NCI-H1105 (cell line): Measurements from ENCODE around the gene DYNC1I1.

Experiments
- DNase-seq: peaks from one replicate; lab custom pipeline; 2025; lab: John Stamatoyannopoulos, UW

Gene DYNC1I1

DNA sequence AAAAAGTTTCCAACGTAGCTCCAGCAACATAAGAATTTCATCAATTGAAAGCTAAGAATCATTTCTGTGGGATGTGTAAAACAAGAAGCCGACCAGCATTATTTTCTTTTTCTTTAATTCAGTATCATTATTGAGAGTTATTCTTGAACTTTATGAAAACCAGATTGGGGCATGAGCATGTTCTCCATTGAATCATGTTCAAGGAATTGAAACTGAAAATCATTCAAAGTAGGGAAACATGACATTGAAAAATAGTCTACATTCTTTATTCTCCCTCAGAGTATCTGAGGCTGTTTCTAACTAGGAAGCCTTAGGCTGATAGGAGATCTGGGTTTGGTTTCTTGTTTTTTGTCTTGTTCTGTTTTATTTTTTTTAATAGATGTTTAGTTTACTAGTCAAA, 253.7 kb downstream of the DYNC1I1 start:
- no peak for DNase-seq

DNA sequence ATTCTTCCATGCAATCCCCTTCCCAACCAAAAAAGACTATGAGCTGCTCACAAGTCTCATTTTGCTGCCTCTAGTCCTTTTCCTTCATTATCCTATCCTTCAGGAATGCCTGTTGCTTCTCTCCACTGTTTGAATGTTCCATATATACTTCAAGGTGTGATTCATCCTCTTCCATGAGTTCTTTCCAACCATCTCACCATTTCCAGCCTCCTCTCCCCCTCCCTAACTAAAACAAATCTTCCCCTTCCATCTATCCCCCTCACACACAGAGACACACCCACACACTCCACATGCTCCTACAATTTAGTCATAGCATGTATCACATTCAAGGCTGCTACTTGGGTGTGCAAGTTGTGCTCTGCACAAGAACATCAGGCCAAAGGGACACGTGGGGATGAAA, 254.3 kb downstream of the DYNC1I1 start:
- DNase-seq, result no peak

DNA sequence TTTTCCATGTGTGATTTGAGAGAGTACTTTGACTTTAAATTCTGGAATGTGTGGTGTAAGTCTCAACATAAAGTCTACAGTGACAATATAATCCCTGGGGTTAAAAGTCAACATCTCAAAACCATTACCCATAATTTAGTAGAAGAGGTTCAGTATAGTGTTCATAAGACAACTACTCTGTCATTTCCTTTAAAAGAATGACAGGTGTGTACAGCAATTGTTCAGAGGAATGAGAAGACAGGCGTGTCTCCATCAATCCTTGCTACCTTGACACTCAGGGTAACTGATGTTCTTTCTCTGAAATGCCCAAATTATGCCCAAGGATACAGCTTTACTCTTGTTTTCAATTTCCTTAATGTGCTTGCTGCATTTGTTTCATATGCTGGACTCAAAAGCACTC, 256.4 kb downstream of the DYNC1I1 start:
- no peak for DNase-seq

DNA sequence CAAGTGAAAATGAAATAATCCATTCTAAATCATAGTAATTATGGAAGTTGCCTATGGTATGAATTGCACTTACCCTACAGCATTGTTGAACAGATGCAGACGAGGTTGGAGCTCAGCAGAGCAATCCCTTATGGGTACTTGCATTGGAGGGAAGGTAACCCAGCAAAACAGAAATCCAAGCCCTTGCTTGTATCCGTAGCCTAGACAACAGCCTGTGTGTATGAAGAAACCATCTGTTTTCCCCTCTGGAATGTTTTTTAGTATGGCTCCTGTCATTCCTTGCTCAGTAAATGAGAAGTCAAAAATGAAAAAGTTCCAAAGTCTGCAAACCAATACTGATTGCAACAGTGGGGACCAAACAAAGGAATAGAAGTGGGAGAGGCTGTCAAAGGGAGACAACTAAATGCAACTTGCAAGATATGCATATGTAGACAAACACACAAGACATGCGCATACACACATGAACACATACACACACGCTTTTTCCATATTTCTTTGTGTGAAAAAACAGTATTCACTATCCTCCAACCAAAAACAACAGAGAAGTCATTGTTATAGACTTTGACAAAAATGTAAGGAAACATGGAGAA, 260.8 kb downstream of the DYNC1I1 start:
- DNase-seq, result no peak

DNA sequence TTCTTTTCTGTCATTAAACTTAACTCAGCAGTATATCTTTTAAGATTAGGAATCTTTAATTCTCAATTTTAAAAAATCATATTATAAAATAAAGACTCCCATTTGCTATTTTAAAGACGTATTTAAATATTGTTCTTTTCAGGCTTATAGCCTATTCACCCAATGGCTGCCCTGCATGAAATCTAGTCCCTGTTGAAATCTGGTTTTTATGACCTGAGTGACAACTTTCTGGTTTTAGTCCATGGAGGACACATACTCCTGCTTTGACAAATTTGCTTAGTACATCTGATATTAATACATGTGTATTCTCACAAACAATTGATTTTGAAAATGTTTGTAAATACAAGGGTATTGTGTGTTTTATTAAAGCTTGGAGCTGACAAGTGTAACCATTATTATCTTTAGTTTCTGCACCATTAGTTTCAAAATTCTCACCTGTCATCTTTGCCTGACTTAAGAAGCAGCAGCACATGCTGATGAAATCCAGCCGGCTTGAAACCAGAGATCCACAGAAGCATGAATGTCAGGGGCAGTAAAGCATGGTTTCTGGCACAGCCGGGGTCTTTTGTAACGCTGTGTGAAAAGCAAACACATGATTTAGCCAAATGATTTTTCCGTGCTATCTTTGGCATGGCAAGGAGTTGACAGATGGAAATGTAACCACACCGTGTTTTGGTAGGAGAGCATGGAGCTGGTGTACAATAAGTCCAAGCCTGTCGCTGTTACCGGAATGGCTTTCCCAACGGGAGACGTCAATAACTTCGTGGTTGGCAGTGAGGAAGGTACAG, 262.8 kb downstream of the DYNC1I1 start:
- DNase-seq, result peak; percentile 54

DNA sequence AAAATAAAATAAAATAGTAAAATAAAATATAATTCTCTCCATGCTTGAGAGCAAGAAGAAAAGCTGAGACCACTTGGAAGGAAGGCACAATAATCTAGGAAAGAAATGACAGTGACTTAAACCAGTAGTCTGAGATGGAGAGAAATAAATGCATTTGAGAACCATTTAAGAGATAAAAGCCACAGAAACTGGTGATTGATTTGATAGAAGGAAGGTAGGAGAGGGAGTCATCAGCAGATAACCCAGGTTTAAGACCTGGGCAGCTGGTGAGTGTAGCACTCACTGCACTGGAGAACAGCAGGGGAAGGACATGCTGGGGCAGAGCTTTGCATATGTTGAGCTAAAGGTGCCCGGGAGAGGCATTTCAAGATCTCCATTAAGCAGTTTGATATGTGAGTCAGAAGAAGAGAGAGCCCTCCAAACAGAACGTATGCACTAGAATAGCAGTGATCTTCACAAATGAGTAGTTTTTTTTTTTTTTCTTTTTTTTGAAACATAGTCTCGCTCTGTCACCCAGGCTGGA, 268.0 kb downstream of the DYNC1I1 start:
- no peak for DNase-seq

DNA sequence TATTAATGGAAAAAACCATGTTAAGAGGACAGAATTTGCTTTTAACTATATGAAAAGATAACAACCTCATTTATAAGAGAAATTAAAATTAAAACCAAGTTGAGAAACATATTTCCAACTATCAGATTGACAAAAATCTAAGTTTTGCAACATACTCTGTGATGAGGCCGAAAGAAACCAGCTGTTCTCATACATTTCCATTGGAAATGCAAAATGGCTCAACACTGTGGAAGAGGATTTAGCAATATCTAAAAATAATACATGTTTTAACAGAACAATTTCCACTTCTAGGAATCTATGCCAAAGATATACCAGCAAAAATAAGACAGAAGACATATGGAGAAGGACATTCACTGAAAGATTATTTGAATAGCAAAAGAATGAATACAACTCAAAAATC, 268.8 kb downstream of the DYNC1I1 start:
- DNase-seq, result no peak

DNA sequence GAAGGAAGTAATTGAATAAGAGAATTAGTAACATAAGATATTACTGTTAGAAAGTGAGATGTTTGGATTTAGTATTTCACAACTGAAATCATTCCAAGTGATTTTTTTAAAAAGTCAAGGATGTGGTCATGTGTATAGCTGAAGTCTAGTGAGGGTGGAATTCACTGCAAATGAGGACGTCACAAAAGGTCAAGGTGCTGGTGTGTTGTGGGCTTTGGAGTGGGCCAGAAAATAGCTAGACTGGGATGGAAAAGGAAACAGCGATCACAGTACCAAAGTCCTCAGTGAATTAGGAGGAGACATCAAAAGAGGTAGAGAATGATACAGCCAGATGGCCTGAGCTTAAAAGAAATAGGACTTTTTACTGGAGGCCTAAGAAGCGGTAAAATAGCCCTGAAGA, 272.8 kb downstream of the DYNC1I1 start:
- no peak for DNase-seq

DNA sequence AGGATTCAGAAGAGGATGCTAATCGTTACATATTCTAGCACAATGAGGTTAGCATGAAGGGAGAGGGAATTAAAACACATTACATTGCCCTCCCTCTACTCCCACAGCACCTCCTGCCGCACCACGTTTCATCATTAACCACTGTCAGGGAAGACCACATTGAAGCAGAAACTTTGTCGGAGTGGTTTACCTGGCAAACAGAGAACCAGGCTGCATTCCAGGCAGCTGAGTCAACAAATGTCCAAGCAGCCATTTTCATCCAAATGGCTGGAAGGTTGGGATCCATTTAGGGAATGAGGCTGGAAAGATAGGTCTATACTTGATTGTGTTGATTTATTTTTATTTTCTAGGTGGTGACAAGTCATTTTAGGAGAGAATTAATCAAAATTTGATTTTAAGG, 273.6 kb downstream of the DYNC1I1 start:
- peak; percentile 55 for DNase-seq

DNA sequence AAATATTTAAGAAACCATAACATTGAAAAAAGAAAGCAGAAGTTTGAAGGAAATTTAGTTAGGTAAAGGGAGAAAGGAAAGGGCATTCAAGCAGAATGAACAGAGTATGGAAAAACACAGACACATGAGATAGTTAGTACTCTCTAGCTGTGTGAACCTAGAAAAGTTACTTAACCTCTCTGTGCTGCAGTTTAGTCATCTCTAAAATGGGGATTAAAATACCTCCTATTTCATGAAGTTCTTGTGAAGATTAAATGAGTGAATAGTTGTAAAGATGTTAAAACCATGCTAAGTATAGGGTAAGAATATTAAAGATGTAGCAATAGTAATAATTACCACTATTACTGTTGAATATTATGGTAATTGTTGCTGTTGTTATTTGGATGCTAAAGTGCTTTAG, 279.9 kb downstream of the DYNC1I1 start:
- DNase-seq, result no peak

DNA sequence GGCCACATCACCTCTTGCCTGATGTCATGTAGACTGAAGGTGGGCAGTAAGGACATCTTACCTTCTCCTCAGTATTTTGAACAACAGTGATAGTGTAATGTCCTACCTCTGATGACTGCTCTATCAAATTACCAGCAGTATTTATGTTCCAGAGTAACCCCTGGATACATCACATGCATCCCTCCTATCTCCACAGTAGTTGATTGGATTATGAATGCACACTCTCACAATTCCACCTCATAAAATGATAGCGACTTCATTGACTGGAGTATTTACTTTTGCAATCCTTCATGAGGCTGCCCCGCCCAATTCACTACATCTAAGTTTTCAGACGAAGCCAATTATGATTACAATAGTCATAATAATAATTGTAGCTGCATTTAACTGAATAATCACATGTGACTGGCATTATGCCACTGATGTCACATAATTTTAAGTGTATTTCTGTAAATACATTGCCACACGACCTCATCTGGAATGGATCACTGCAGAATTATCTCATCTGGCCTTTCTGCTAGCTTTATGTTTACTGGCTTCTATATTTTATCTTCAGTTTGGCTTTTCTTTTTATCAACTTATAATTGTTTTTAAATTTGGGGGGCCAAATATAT, 280.6 kb downstream of the DYNC1I1 start:
- DNase-seq, result peak; percentile 81

DNA sequence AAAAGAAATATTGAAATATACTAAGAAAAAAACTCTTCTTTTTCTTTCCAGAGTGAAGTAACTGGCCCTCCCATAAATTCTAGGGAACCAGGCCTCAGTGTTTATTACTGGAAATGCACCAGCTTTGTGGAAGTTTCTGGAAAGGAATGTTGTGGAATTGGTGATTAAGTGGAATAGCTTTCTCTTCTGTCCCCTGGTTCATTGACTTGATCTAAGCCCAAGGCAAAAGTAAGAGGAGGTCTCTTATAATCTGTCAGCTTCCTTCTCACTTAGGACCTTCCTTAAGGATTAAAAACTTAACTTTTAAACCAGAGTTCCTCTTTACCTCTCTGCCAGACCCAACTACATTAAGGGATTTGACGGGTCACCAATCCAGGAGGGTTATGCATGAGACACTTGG, 283.4 kb downstream of the DYNC1I1 start:
- DNase-seq, result no peak

DNA sequence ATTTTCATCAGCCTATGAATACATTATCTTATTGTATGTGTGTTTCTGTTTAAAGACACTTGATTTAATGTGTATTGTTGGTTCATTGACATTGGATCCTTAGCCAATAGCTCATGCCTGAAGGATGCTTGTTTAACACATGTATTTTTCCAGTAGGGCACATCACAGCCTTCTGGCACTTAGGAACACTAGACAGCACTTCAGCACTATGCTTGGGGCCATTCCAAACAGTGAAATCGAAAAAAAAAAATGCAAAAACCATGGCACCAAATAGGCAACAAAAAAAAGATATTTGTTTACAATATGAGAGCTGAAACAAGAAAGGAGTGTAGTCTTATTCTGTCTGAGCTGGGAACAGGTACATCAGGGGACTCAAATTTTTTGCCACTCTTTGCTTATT, 286.7 kb downstream of the DYNC1I1 start:
- peak; percentile 45 for DNase-seq

DNA sequence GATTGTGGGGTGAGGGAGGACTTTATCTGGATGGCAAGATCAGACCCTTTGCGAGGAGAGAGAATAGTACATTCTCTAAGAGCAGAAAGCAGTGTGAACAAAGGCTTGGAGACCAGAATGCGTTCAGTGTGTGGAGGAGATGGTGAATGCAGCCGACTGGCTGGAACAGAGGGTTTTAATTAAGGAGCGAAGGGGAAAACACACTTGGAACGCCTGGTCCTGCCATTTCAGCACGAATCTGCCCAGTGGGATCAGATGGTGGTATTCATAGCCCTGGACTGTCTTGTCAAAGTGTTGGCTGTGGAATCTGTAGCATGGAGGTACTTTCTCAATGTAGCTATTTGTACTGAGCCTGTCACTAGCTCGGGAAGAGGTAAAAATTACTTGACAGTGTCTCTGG, 288.7 kb downstream of the DYNC1I1 start:
- DNase-seq, result no peak

DNA sequence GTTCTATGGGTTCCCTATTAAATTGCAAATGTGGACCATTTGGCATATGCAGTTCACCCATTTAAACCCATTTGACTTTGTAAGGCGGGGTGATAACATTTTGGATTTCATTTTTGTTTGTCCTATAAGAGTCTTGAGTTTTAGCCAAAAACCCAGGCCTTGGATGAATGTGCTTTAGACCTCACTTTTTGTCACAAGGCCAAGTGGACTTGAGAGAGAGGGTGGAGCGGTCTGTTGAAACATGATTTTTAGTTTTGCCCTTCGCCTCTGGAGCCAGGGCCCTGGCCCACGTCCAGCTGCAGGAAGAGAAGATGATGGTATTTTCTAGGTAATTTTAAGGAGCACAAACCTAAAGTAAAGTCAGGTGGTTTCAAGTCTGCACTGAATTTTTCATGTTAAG, 289.5 kb downstream of the DYNC1I1 start:
- peak; percentile 83 for DNase-seq

DNA sequence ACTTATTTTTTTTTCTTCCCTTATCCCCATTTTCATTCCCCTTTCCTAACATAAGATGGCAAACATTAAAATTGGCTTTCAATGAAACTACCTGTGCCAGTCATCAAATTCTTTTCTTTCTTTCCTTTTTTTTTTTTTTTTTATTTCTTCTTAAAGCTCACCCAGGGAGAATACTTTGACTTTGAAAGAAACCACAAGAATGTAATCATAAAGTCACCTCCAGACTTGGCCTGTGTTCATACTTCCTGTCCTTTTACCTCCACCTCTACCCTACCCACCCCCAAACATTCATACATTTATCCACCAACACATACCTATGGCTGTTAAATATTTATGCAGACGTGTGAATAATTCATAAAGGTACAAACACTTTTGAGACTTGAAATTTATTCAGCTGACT, 295.0 kb downstream of the DYNC1I1 start:
- no peak for DNase-seq

DNA sequence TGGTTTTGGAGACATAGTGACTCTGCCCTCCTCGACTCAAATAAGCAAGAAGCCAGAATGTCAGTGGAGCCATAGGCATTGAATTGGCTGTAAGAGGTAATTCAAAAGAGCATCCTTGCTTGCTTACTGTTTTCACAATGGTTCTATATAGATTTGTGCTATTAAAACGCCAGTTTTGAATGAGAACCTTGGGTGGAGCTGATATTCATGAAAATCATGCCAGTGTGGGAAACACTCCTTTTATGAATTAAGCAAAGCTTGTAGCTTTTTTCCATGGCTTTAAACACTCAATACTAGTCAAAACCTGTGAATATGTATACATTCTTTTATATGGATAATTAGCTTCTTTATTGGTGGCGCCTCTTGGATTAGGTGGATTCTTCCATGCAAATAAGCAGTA, 297.0 kb downstream of the DYNC1I1 start:
- DNase-seq, result no peak

DNA sequence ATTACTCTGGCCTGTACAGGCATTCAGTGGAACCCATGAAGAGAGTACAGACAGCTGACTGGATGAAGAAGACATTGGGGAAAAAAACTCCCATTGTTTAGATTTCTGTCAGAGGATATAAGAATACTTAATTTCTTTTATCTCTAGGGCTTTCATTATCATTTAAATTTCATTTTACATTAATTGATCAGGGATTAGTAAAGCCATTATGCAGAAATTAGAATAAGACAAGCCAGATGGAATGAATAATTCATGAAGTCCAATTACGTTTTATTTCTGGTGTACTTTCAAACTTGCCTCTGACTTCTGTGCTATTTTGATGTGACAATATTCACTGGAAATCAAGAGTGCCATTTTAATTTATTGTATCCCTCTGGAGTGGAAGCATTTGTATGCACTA, 302.5 kb downstream of the DYNC1I1 start:
- DNase-seq, result no peak

DNA sequence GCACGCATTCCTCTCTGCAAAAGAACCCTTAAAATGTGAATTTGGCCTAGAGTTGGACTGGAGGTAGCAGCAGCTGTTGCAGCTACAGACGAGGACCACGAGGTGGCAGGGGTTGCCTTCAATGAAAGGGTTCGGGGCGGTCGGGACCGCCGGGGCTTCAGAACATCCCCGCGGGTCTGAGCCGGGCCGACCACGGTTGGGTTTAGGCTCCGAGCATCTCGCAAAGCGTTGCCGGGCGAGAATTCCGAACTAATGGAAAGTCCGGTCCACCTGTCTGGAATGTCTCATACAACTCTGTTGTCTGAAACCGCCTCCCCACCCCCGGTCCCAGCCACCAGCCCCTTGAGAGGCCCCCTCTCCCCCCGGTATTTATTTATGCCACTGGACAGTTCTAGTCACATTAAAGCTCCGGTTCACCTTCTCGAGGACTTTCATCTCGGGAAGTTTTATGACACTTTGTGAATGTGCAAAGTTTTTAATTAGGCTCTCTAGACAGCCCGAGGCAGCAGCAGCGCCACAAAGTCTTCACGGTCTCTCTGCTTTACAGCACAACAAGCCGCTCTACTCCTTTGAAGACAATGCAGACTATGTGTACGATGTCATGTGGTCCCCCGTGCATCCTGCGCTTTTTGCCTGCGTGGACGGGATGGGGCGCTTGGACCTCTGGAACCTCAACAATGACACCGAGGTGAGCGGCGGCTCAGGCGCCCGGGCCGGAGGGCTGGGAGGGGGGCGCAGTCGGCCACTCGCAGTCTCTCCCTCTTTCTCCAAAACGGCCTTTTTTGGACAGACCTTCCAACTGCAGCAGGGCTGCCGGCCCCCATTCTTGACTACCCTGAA, 303.4 kb downstream of the DYNC1I1 start:
- peak; percentile 89 for DNase-seq

DNA sequence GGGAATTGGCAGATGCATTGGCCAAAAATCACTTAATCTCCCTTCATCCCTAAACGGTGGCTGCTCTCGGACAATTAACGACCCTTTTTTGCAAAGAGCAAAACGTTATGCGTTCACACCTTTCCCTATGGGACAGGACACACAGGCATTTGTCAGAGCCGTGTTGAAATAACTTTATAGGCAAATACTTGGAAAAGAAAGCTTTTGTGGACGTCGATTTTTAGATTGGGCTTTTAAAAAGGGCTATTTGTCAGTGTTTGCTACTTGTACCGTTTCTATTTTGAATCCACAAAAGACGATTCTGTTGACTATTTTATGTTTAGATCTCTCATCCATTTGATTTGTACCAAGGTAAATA, 304.0 kb downstream of the DYNC1I1 start:
- DNase-seq, result peak; percentile 77

DNA sequence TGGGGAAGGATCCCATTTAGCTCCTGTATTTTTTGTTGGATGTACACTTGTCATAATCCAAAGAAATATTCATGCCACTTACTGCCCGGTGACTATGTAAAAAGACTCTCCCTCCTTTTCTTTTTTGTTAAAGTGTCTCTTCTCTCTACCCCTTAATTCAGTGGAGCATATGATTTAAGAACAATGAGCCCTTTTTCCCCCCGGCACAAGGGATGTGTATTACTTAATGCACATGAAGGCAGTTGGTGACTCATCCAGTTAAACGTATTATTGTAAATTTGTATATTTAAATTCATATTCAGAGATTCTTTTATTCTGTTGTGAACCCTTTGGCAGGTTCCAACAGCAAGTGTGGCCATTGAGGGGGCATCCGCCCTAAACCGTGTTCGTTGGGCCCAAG, 307.7 kb downstream of the DYNC1I1 start:
- no peak for DNase-seq

DNA sequence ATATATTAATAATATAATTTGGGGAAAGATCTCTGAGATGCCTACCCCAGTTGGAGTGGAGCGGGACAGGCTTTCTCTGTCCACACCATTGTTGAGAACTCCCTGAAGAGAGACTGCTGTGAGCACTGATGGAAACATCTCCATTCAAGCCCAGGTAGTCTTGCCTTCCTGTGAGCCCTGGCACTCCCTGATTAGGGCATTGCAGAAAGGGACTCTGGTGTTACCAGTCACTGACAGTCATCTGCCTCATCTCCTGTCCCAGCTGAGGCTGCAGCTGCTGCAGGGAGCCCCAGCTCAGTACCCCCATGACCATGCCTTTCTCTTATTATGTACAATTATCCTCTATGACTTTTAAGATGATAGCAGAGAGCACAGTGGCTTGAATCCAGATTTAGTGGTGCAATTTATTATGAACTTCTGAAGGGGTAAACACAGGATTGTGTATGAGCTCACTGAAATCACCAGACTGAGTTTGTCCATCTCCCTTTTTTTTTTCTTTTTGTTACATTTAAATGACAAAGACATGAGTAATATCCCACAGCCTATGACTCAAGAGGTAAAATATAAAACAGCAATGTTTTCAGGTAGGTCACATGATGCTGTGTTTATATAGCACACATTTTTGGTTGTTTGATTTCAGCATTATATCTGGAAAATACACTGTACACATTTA, 312.7 kb downstream of the DYNC1I1 start:
- peak; percentile 64 for DNase-seq
